GM21528 (cell line): ENCODE data around the gene MRTO4.
"Not testable (repeated sequence)": the region's sequence is repeated elsewhere in the genome, so short reads cannot be mapped to it uniquely, and the experiment has no call there.

Source experiments
- ATAC-seq: cut with Tn5 transposase; IDR thresholded peaks from one replicate; pipeline ENCODE4 v1.9.1; 2021; ENCODE audit warnings: mild to moderate bottlenecking, moderate library complexity; ENCODE audit not compliant: unreplicated experiment, low FRiP score

Gene MRTO4

DNA sequence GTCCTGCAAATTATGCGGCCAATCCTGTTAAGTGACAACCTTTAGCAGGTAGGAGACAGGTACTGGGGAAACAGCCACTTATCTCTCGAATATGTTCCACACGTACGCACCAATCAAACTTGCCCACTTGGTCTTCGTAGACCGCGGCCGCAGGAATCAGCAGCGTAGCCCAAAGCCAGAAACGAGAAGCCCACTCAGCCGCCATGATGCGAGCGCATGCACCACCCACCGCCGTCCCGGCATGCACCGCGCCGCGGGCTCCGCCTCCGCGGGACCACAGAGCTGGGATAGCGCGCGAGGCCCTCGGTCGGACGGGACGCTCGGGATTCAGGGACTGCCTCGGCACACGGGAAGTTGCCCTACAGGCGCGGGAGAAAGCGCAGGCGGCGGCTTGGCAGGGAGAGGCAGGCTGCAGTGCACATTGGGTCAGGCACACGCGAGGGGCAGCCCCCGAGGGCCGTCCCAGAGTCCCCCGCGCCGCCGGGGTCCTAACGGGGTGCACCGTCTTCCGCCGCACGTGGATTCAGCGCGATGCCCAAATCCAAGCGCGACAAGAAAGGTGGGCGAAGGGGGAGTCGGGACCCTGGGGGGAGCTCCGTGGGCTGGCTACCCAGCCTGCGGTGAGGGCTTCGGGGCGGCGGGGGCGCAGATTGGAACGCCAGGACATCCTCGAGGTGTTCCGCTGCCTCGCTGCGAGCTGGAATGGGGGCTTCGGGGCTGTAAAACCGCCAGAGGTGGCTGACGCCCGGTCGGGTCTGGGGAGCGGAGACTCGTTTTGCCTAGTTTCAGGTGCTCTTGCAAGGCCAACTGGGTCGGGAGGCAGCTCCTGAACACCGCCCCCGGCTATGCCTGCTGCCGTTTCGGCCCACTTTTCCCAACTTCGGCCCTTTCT, at the start of gene MRTO4, which contains the start of gene EMC1:
Gene MRTO4, plus strand, starts transcription at position 501 of the 892 bp plus-strand sequence. Its CDS starts 31 bp downstream, at position 532.
Gene EMC1, minus strand, starts transcription at position 220 of the 892 bp plus-strand sequence. Its CDS starts 15 bp downstream, at position 205.
- ATAC-seq, result peak; percentile 86

DNA sequence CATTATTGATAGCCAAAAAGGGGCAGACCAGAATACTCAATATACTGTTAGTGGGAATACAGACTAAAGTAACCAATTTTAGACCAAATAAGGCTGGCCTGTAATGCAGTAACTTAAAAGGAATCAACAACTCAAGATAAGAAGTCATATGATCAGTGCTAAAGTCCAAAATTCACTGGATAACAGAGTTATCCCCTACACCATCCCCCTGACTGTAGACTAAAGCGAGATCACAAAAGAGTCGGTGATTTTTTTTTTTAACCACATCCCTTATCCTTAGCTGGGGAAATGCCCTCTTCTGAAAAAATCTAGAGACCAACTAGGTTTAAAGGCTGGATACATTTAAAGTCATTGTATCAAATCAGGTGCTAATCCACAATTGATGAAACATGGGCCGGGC, 49.2 kb upstream of the MRTO4 start:
- no peak for ATAC-seq

DNA sequence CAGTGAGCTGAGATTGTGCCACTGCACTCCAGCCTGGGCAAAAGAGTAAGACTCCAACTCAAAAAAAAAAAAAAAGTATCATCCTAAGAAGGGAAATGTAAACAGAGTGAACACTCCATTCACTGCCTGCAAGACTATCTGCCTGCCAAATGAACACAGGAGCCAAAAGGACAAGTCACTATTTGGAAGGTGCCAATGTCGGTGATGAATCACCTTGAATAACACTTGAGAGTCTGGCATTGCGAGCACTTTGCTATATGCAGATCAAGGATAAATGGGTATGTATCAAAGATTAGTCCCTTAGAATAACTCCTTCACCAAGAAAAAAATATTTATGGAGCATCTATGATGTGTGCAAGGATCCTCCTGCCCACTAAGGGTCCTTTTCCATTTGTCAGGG, 48.2 kb upstream of the MRTO4 start:
- no peak for ATAC-seq

DNA sequence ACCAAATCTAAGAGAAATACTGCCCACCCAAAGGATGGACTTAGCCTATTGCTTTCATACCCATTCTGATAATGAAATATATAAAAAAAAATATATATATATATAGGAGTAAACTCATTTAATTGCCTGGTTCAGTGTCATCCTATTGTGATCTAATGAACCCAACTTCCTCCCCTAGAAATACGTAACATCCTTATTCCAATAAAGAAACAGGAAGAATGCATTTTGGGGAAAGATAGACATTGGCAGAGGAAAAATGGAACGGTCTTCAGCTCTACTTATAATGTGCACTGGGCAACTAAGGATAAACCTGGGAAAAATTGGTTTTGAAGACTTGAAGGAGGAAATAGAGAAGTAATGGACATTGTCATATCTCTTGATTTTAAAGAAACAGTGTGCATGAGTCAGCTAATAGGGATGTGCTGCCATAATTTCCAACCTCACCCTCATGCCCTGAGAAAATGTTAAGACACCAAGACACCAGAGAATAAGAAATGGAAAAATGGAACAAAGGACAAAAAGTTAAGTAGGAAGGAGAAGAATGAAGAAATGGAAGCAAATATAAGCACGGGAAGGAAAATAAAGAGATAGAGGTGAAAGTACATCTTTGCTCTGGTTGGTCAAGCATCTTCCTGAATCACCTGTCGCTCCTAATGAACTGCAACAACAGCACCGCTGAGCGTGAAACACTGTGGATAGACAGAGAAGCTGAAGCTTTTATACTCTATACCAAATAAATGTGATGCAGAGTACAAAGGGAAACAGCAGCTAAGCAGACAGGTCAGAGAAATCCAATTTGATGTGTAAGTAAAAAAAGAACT, 46.9 kb upstream of the MRTO4 start:
- ATAC-seq, result no peak

DNA sequence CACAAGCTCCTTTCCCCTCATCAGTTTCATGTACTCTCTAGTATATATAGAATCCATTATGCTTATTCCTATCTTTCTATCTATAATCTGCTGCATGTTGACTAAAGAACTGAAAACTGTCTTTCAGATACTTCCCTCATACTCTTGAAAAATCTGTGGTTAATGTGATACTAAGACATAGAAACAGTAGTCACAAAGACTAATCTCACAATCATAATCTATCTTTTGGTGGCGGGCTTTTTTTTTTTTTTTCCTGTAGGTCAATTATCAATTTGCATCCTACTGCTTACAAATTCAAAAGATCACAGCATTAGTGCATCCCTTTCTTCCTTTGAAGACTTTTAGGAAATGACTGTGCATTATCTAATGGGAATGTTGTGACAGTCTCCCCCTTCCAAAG, 46.2 kb upstream of the MRTO4 start:
- ATAC-seq, result no peak

DNA sequence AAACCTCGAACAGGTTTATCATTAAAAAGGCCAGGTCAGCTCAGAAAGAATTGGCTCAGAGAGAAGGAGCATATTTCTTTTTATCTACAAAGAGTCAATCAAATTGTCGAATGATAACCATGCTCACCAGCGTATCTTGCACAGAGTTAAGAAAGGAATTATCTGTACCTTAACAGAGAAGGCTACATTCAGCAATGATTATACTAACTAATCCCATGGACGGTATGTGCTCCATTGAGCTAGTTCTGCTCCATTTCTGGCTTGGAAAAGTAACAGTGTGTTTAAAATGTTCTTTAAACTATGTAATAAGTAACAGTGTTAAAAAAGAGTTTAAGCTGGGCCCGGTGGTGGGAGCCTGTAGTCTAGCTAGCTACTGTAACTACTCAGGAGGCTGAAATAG, 45.8 kb upstream of the MRTO4 start:
- no peak for ATAC-seq

DNA sequence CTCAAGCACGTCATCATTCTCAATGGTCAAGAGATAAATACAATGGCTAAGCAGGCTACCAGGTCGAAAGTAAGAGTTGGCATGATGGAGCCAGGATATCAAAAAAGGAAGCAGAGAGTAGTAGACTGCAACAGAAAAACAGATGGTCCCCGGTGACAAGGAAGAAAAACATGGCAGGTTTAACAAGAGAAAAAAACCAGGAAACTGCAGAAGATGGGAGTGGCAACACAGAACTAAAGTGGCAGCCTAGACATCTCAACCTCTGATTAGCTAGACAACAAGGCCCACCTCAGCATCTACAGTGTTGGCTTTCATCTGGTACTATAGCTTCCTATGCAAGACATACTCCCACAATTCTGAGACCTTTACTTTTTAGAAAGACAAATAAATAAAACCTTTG, 44.7 kb upstream of the MRTO4 start:
- no peak for ATAC-seq

DNA sequence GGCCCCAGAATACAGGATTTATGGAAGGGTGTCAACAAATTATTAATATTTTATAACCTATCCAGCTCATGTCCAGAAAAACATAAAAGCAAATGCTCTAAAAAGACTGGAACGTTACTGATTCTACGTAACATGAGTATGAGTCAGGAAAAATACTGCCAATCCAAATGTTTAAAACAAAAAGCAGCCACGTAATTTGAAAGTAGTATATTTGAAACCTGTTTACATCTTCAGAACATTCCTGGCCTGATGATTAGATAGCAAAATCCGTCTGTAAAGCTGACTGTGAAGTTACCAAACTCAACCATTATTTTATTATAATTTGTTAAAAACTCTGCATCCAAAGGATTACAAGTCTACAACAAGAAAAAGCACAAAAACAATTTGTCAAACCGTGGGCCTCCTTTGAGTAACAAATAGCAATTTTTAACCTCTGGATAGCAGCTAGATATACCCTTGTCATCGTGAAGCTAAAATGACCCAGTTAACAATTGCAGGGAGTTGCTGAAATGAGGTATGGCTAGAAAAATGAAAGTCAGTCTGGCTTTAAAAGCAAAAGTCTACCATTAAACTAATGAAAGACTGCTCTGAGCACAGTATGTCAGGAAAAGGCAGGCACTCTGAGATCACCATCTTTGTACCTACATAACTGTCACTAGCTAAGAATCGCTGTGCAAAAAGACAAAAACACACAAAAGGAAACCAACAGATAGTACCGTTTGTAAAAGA, 42.7 kb upstream of the MRTO4 start:
- ATAC-seq, result no peak

DNA sequence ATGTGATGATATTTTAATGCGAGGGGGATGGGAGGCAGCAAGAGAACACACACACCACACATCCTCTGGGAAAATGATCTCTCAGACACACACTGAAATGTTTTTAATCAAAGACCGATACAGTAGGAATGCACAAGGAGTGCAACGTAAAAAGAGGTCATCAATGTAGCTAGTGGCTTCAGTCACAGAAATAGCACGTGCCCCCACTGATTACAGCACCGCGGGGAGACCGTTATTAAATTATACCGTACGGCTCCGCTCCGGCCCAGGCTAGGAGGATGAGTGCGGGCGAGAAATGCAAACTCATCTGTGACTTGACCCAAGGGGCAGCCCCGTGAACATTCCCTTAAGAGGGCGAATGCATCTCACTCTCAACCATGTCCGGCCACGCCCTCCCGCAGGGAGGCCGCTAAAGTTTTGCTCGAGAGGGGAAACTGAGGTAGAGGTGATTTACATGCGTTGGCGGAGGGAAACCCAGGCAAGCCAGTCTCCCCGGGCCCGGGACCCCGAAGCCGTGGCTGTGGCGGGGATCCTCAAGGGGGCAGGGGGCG, 42.1 kb upstream of the MRTO4 start:
- ATAC-seq, result peak; percentile 45

DNA sequence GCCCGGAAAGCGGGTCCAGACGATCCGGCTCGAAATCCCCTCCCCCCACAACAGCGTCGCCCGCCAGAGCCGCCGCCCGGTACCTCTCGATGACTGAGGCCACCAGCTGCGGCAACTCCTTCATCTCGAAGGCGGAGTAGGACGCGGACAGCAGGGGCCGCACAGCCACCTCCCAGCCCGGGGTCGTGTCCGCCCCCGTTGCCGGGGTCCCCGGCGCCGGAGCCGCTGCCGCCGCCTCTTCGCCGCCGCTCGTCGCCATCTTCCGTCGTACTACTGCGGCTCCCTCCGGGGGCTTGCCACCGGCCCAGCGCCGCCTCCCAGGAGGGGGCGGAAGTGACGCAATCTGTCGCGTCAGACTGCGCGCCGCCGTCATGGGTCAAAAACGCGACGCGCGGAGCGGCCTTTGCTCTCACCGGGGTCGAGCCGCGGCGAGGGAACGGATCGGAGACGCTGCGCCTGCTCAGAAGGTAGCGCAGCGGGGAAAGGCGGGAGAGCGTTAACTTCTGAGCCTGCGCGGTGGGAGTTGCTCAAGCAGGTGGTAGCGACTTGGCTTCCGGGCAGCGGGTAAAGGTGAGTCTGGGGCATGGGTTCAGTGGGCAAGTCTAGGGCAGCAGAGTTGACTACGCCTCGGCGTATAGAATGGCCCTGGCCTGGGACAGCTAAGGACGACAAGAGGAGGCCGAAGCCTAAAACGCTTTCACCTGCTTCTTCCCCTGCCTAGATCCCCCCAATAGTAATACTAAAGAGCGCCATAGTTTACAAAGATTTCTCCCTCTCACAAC, 41.4 kb upstream of the MRTO4 start, which contains the start of gene UBR4:
Gene UBR4, minus strand, starts transcription at position 277 of the 782 bp plus-strand sequence. Its CDS starts 18 bp downstream, at position 259.
- ATAC-seq, result peak; percentile 84

DNA sequence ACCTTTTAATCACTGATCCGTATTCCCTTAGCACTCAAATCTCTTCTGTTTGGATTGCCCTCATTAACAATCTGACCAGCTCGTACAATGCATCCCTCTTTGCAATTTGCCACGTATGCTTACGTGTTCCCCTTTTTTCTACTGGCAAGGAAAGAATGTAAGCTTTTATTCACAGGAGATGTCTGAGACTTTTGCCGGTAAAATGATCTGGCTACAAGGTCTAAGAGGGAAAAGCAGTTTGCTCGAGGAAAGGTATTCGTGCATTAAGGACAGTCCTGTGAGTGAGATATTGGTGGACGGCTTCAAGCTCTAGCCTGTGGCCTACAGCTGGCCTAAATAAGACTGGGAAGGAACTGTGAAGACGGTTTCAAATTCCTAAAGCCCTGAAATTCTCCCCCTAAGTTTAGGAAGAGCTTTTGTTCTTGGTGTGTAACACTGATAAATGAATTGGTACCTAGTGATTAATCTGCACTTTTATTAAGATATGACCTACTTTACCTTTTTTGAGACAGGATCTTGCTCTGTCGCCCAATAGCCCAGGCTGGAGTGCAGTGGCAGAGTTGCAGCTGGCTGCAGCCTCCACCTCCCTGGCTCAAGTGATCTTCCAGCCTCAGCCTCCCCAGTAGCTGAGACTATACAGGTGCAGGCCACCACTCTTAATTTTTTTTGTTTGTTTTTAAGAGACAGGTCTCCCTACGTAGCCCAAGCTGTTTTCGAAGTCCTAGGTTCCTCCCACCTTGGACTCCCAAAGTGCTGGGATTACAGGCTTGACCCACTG, 40.6 kb upstream of the MRTO4 start:
- ATAC-seq, result no peak

DNA sequence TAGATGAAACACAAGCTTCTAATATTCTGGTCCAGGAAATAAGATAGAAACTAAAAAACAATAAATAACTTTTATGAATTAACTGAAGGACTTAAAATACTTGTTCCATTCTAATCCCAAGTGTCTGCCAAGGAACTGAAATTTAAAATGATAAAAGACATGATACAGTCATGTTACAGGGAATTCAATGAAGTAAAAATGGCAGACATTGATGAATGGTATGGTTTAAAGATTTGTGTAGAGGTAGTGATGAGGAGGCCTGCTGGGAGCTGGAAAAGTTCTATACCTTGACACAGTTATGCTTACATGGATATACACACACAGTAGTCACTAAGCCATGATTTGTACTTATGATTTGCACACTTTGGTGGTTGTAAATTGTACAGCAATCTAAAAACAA, 39.4 kb upstream of the MRTO4 start:
- no peak for ATAC-seq

DNA sequence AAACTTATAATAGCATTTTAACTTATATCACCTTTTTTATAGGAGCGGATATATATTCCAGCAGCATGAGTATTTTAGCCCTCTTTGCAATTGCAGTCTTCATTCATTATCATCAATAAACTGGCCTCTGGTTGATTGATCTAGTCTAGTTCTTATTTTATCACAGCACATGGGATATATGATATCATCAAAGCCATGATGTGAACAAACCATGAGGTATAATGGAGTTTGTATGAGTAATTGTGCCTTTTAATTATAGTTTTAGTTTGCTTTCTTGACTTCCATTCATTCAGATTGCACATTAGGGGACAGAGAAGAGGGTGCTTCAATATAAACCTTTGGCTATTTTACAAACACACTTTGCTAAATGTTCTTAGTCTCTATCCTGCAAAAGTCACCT, 38.0 kb upstream of the MRTO4 start:
- ATAC-seq, result no peak

DNA sequence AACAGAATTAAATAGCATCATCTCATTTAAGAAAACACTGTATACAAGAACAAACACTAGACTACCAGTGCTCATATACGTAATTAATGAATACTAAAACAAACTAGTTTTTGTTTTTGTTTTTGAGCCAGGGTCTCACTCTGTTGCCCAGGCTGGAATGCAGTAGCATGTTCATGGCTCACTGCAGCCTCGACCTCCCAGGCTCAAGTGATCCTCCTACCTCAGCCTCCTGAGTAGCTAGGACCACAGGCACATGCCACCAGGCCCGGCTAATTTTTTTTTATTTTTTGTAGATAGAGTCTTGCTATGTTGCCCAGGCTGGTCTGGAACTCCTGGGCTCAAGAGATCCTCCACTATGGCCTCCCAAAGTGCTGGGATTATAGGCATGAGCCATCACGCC, 35.0 kb upstream of the MRTO4 start:
- ATAC-seq, result not testable (repeated sequence)

DNA sequence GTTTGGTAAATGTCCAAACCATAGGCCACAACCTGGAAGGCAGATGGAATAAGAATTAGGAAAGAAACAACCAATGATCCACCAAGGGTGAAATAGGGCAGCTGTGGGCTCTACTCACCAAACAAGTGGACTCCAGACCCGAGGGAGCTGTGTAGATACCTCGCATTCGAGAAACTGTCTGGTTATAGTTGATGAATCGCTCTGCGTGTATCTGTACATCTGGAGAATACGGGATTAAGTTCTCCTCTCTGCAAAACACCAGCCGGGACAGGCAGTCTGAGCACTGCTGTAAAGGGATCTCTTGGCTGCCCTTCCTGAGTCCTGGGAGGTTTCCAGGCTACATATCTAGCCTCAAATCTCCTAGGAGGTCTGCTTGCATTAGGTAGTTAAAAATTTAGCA, 32.2 kb upstream of the MRTO4 start:
- ATAC-seq, result no peak

DNA sequence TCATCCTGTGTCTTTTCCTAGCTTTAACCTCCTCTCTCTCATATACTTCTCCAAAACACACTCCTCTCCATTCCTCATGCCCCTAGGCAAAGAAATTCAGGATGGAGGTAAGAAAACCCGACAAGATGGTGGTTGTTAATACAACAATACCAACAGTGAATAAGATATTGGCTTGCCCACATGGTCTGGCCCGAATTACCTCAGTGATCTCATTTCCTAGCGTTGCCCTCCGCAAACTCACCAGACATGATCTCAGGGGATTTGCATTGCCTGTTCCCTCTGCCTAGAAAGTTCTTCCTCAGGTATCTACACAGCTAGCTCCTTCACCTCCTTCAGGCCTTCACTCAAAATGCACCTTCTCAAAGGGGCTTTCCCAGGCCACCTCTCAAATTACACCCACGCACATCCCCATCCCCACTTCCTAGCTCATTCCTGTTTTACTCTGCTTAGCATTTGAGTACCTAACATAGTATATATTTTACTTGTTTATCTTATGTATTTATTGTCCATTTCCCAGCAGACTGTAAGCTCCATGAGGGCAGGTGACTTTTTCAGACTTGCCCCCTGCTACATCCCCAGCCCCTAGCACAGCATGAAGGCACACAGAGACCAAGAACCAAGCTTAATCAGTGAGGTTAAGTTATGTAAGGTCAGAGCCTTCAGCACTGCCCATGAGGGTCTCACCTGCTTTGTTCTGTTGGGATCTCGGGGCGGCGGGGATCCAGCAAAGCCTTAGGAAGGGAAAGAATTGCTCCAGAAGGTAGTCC, 31.3 kb upstream of the MRTO4 start:
- ATAC-seq, result no peak

DNA sequence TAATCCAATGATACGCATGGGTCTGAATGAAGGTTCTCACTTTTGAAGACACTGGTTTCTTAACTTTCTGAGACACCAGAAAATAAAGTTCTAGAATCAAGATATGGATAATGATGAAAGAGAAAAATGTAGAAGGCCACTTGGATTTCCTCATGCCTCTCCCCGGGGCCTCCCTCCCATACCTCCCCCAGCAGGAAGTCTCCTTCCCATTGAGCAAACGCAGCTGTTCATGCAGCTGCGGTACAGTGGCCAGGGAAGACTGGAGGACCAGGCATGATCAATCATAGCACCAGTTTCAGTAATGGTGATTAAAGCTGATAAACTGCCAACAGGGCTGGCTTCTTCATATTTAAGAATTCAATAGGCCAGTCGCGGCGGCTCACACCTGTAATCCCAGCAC, 30.6 kb upstream of the MRTO4 start:
- ATAC-seq, result no peak

DNA sequence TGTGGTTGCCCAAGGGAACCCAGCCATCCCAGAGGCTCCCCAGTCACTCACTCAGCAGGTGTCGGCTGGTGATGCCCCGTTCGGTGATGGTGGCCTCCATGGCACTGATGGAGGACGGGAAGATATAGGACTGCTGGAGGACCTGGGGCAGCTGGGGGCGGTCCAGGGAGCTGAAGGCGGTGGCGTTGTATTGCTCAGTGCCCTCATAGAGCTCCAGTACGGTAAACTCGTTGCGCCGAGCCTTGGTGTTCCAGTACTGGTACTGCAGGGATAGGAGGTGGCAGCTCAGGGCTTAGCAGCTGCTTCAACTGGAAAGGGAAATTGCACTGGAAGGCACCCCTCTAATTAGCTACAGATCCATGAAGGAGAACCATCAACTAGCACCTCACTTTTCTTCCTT, 29.0 kb upstream of the MRTO4 start:
- ATAC-seq, result no peak
